ENCODE measurements around the gene RPGRIP1L. TPM values are rescaled to one million over a fixed set of nuclear protein-coding genes. Genes with fewer than 3 reads are reported as not detected.
"Not testable (repeated sequence)": the region's sequence is repeated elsewhere in the genome, so short reads cannot be mapped to it uniquely, and the experiment has no call there.

The RPGRIP1L gene
- total RNA-seq, 1 experiment from 2014 or later, result 8.7 TPM

DNA sequence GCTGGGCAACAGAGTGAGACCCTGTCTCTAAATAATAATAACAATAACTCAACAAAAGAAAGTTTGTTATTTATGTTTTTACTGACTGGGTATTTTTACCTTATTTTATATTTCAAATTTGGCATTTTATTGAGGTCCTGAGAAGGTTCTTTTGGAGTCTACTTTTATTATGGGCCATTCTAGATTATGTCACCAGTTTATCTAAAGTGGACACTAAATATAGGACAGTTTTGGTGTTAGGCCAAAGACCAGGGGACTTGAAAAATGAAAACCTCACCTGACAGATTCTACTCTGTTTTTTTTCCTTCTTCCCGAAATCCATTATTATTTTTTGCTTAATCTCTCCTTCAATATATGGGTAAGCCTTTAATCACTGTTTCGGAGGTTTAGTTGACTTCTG, 8.4 kb upstream of the RPGRIP1L start:
- no peak for DNase-seq (ENCODE audit: low spot score)

DNA sequence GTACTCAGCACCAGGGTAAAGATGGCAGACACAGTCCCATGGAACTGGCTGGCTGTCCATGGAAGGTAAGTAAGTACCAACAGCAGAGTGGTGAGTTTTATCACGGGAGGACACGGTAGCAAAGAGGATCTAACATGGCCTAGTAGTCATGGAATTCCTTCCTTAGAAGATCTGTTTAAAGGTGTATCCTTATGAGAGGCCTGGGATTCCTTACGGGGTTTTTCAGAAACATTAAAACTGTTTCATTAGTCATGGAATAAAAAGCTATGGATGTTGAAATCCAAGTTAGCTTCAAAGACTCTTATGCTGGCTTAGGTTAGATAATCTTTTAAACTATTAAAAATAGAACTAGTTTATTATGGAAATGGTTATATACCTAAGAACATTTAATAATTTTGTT, 7.7 kb upstream of the RPGRIP1L start:
- no peak for DNase-seq (ENCODE audit: low spot score)

DNA sequence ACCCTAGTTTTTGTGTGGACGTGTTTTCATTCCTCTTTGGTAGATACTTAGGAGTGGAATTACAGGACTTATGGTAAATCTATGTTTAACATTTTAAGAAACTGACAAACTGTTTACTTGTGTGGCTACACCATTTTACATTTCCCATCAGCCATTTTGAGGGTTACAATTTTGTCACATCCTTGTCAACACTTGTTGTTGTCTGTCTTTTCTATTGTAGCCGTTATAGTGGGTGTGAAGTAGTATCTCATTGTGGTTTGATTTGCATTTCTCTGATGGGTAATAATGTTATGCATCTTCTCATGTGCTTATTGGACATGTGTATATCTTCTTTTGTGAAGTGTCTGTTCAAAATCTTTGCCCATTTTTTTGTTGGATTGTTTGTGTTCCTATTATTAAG, 4.8 kb upstream of the RPGRIP1L start:
- DNase-seq (ENCODE audit: low spot score), result no peak

DNA sequence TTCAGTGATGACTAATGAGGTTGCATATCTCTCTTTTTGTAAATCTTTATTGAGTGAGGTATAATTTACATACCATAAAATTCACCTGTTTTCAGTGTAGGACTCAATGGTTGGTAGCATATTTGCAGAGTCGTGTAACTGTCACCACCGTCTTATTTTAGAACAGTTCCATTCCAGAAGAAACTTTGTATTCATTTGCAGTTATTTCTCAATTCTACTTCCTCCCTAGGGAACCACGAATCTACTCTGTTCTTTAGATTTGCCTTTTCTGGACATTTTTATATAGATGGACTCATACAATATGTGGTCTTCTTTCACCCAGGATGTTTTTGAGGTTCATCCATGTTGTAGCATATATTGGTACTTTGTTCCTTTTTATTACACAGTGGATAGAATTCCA, 4.0 kb upstream of the RPGRIP1L start:
- no peak for DNase-seq (ENCODE audit: low spot score)

DNA sequence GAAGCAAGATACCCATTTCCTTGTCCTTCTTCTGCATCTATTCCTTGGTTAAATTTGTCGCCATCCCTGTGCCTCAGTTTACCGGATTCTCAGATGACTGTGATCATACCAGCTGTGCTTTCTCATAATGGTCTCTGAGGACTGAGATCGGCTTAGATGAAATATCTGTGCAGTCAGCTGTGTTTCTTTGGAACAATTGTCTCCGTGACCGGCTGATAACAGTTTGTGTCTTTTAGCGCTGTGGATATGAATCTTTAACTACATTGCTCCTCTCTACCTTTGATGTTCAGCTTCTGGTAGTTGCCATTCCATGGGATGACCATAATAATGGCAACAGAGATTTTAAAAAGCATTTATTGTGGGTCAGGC, 770 bp upstream of the RPGRIP1L start:
- DNase-seq (ENCODE audit: low spot score), result no peak

DNA sequence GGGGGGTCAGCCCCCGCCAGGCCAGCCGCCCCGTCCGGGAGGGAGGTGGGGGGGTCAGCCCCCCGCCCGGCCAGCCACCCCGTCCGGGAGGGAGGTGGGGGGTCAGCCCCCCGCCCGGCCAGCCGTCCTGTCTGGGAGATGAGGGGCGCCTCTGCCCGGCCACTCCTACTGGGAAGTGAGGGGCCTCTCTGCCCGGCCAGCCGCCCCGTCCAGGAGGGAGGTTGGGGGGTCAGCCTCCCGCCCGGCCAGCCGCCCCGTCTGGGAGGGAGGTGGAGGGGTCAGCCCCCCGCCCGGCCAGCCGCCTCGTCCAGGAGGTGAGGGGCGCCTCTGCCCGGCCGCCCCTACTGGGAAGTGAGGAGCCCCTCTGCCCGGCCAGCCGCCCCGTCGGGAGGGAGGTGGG, 5.4 kb downstream of the RPGRIP1L start:
- not testable (repeated sequence) for DNase-seq (ENCODE audit: low spot score)

DNA sequence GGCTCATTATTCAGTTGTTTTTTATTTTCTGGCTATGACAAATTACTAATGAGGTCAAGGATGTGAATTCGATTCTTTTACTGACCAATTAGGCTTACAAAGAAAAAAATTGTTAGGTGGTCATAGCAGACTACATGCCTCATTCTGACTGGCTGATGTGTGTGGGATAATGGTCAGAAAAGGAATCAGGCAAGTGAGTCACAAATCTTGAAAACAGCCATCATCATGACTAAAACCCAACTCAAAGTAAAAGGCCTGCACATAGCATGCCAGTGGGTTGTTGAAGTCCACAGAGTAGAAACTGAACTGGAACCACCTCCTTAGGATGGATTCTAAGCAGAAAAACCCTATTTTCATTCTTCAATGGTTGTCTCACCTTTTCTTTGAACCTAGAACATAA, 8.6 kb downstream of the RPGRIP1L start:
- no peak for DNase-seq (ENCODE audit: low spot score)

DNA sequence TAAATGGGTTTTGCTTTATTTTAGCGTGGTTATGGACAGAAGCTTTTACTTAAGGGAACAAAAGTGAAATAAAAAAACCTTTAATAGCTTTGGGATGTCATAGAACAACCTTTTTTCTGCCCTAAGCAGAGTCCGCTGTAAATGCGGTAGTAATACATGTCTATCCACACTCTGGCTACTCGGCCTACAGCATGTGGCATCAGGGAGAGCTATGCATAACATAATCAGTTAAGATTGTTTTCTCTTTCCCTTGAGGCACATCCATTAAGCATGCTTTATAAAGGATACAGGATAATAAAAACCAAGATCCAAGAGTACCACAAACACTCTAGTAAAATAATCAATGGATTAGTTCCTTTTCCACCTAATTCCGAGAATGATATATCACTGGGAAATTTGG, 10.3 kb downstream of the RPGRIP1L start:
- no peak for DNase-seq (ENCODE audit: low spot score)

DNA sequence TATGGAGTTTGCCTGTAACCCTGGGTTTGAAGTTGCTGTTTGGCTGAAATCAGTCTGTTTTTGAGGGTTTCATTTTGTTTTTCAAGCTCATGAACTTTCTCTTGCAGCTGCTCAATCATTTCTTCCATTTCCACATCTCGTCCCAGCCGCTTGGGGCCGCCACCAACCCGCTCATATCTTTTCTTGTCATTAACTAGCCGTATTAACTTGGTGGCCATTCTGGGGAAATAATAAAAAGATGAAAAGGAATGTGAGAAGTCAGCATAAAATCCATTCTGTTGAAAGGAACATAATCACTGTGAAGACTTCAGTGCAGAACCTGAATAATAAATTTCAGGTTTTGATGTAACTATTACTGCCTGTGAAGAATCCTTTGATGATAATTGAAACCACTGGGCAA, 11.5 kb downstream of the RPGRIP1L start:
- no peak for DNase-seq (ENCODE audit: low spot score)

DNA sequence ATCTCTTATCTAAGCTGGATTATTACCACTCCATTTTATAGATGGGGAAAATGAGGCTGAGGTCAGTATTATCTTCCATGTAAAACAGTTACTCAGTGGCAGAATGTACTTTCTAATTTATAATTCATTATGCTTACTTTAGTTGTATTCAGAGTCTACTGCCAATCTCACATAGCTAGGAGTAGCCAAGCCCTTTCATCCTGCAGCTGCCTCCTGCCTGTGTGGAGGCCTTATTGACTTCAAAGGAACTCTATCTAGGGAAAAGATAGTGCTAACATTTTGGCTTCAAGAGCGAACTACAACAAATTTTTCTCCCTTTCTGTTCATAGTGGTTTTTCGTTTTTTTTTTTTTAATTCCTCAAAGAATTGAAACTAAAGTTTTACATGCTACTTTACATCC, 12.9 kb downstream of the RPGRIP1L start:
- no peak for DNase-seq (ENCODE audit: low spot score)

DNA sequence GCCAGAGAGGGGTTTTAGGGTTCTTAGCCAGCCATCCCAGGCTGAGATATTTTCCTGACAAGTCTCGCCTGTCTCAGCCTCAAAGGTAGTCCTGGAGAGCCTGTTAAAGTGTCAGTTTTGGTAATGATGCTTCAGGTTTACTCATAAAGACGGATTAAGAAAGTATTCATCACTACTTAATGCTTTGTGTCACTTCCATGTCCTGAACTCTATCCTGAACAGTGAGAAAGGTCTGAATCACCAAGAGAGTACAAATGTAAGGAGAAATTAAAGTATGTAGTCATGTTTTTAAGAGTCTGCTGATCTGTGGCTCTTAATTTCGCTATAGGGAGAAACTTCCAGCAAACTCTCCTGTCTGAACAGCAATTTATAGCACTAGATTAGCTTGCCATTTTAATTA, 14.0 kb downstream of the RPGRIP1L start:
- no peak for DNase-seq (ENCODE audit: low spot score)

DNA sequence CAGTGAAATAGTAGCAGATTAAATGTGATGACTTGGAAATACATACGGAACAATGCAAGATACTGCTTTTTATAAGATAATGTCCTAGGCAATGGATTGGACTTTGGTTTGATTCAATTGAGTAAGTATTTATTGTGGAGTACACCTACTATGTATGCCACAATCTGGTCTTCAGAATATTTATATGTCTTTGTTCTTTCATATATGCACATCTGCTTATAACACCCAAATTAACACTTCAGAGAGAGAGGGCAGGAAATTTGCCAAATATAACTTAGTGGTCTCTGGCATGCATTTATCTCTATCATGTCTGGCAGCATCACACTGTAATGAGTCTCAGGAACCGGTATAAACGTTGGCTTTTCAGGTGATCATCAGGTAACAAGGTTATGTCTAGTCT, 16.9 kb downstream of the RPGRIP1L start:
- DNase-seq (ENCODE audit: low spot score), result no peak

DNA sequence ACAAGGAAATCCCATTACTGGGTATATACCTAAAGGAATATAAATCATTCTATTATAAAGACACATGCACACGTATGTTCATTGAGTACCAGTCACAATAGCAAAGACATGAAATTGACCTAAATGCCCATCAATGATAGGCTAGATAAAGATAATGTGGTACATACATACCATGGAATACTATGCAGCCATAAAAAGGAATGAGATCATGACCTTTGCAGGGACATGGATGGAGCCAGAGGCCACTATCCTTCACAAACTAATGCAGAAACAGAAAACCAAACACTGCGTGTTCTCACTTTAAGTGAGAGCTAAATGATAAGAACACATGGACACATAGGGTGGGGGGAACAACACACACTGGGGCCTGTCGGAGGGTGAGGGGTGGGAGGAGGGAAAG, 18.3 kb downstream of the RPGRIP1L start:
- not testable (repeated sequence) for DNase-seq (ENCODE audit: low spot score)

DNA sequence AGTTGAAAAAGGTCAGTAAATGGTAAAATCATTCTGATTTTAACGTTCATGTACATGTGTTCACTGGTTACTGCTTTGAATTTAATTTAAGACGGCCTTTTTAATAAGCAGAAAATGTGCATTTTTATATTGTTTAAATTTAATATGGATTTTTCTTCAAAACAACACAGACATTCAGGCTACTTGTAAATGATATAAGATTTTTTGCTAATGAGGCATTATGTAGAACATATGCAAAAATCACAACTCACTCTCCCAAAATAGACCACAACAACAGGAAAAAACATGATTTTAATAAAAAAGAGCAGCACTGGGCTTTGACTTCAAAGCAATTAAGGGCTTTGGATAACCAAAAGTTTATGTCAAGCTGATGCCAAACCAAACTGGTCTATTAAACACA, 22.3 kb downstream of the RPGRIP1L start:
- no peak for DNase-seq (ENCODE audit: low spot score)

DNA sequence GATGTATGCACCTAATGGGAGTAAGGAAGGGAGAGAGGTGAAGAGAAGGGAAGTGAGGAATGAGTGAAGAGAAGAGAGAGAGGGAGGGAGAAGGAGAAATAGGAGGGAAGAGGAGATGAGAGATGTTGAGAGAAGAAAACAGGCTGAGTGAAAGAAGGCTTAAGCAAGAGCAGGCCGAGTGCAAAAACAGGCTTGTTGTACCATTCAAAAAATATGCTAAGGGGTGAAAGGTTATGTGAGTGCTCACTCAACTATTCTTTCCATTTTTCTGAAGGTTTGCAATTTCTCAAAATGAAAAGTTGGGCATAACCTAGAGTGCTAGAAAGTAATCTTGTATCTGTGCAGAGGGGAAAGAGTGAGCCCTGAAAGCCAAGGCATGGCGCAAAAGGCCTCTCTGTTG, 22.9 kb downstream of the RPGRIP1L start:
- no peak for DNase-seq (ENCODE audit: low spot score)

DNA sequence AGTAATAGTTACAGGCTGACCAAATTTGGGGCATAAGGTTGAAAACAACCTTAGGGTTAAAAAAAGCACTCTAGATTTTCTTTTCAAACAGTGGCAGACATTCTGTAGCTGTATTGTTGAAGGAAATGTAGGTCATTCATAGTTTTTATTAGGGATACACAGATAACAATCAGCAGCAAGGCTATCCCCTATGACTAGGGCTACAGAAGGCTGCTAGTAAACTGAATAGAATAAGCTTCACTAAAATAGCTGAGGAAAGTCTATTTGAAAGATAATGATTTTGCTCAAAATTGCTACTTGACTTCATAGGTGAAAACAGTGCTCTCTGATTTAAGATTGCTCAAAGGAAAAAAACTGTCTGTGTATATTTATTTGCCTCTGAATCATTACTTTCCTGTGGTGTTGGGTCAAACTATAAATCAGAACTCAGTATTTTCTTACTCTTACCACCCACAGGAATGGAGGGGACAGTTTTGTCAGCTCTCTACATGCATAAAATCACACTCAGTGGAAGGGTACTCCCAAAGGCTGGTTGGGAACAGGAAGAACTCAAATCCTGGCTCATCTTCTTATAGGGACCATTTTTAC, 24.8 kb downstream of the RPGRIP1L start:
- no peak for DNase-seq (ENCODE audit: low spot score)

DNA sequence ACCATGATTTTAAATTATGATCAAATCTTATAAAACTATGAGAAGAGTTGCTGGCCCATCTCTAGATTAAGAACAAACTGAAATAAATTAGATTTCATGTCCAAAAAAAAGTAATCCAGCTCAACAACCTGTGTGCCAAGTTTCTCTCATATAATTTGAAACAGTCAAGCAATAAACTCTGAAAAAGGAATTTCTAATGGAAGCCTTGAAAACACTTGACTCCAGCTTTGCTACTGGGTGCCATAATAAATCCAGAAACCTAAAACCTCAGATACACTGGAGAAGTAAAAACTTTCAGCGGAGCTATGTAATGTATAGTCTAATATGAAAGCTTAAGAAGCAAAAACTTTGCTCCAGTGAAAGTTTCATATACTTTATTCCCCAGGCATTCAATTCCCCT, 25.5 kb downstream of the RPGRIP1L start:
- no peak for DNase-seq (ENCODE audit: low spot score)

DNA sequence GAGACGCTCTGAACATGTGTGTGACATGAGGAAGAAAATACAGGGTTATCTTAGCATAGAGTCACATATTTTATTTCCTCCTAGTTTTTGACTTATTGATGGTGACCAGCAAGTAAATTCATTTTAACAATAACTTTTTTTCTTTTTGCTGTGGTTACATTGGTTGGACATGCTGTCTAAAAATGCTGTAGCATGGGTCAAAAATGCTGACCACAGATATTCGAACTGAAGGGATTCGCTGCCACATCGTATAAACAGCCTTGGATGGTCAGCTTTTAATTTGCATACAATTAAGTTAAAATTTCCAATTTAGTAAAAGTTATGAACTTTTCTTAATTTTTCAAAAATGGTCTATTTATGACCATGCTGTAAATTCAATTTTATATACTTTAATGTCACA, 30.5 kb downstream of the RPGRIP1L start:
- DNase-seq (ENCODE audit: low spot score), result no peak

DNA sequence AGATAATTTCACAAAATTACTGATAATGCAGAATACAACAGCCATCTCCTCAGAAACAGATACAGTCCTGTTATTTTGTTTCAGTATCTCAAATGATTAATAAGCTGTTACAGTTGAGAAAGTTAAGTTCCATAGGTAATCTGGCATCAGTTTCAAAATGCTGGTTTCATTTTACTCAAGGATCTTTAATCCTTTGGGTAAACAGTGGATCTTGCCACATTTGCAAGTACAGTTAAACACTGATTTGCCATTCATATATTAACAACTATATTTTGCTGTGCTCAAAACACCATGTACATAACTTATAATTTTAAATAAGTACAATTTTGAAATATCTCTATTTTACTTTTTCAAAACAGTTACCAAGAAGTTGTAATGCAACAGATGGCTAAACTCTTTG, 31.2 kb downstream of the RPGRIP1L start:
- no peak for DNase-seq (ENCODE audit: low spot score)

DNA sequence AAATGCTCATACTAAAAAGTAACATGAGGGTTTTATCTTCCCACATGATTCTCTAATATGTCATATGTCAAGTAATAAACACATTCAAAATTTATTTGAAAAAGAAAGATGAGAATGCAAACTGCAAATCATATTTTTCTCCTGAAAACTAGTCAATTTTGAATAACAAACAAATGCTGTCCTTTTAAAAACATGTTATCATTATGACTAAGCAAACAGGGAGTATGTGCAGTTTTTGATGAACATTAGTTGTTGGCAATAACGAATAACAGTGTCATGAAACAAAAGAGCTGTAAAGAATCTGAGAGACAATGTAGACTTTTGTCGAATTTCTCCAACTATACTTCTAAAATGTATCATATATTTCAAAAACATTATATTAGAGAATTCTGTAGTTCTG, 34.8 kb downstream of the RPGRIP1L start:
- DNase-seq (ENCODE audit: low spot score), result no peak

DNA sequence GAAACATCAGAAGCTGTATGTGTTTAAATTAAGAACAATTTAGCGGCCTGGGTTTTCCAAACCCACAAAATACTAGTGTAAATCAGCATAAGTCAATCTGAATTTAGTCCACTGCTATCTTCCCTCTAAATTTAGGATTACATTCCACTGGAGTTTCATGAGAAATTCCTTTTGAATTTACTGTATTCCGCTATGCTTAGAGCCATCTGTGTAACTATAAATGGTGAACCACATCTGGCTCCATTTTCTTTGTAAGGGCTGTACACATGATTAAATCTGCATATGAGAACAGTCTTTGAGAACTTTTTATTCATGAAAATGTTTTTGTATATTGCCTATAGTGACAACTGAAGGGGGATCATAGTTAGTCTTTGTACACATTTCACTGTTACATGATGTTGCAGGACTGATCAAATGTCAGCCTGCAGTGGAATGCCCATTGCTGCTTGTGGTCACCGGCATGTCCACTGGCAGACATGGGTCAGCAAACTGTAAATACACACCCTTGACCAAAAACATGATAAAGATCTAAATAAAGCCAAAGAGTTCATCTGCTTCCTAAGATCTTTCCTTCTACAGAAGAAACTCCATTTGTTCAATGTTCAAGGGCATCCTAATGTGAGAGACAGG, 36.8 kb downstream of the RPGRIP1L start:
- DNase-seq (ENCODE audit: low spot score), result no peak

DNA sequence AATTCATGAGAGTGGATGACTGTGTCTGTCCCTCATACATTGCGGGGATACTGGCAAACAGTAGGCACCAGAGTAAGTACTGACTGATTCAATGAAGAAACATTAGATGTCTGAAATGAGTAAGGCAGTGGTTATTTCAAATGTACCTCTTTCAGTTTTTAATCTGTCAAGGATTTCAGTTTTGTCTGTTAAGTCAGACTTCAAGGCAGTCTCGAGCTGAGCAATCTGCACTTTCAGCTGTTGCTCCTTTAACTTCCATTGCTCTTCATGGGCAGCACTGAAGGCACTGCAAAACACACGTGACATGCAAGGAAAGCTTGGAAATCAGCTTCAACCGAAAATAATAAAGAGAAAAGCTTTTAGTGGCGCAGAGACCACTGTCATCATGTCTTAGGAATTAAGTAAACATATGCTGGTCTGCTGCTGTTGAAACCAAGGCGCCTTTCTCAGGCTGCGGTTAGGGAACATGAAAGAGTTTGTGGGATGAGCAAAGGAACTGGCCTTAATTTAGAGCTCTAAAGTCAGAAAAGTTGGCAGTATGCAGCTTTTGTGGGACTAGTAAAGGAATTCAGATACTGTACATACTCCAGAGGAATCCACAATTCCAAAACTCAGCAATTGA, 38.8 kb downstream of the RPGRIP1L start:
- peak; percentile 63 for DNase-seq (ENCODE audit: low spot score)

DNA sequence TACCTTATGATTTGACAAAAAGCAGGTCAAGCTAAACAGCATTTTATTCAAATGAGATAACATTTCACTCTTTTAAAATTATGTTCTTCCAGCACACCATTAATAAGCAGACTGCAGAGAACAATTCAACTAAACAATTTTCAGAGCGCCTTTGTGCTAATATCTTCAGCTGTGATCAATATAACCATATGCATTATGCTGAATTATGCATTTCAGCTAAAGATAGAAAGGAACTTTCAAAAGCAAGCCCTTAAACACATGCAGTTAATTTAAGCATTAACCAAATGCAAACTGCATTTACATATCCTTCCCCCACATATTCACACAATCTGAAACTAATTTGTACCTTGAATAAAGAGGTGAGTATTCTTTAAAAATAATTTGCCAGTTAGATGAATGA, 41.6 kb downstream of the RPGRIP1L start:
- DNase-seq (ENCODE audit: low spot score), result no peak

DNA sequence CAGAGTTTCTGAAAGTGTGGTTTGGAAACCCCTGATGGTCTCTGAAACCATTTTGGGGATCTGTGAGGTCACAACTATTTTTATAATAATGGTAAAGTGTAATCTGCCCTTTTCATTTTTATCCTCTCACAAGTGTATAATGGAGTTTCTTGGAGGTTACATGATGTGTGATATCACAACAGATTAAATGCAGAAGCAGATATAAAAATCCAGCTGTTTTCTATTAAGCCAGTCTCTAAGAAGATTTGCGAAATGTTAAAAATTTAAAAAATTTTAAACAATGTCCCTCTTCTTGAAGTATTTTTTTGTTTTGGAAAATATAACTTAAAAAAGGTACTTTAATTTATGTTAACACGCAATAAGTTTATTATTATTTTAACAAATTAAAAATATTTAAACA, 48.7 kb downstream of the RPGRIP1L start:
- DNase-seq (ENCODE audit: low spot score), result no peak
